Right forelimb (tissue), 1 donor: ENCODE results near the gene SUGCT.

Experiments
- DNase-seq: peaks from one replicate; pipeline ENCODE4 v3.0.0-alpha.2; 2018

The SUGCT gene

GRCh38 chr7:40419806-40420205 lies 285.0 kb downstream of the SUGCT start:
- no peak for DNase-seq

DNA sequence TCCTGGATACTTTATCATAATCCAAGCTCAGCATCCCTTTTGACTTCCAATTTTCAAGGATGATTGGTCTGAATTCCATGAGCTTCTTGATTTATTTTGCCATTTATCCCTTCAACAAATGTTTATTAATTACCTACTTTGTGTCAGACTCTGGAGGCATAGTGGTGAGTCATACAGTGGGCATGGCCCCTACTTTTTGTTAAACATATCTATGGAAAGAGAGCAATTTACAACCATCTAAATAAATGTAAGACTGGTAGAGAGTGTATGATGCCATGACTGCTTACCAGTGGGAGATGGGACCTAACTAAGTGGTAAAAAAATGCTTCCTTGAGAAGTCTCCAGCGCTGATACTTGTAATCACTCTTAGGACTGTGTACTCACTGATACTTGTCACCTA lies 286.6 kb downstream of the SUGCT start:
- DNase-seq: no peak

GRCh38 chr7:40425696-40426095 lies 290.9 kb downstream of the SUGCT start:
- DNase-seq: no peak

DNA sequence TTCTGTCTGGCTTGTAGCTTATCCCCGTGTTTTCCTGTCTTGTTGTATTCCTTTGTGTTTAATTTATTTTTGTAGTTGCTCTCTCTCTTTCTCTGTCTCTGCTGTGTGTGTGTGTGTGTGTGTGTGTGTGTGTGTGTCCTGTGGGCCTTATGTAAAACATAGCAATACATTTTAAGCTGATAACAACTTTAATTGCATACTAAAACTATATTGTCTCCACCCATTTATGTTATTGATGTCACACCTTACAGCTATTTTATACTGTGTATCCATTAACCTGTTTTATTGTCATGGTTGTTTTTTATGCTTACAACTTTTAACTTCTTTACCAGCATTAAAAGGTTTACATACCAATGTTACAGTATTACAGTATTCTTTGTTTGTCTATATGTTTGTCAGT lies 293.6 kb downstream of the SUGCT start:
- no peak for DNase-seq

DNA sequence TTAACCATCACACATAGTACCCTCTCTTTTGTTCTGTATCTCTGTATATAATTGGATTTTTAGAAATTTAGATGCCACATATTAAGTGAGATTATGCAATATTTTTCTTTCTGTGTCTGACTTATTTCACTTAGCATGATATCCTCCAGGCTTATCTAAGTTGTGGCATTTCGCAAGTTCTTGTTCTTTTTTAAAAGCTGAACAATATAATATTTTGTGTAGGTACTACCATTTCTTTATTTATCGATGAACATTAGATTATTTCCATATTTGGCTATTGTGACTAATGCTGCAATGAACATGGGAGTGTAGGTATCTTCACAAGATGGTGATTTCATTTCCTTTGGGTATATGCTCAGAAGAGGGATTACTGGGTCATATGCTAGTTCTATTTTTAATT lies 295.0 kb downstream of the SUGCT start:
- DNase-seq: no peak

GRCh38 chr7:40432046-40432445 lies 297.2 kb downstream of the SUGCT start:
- no peak for DNase-seq

DNA sequence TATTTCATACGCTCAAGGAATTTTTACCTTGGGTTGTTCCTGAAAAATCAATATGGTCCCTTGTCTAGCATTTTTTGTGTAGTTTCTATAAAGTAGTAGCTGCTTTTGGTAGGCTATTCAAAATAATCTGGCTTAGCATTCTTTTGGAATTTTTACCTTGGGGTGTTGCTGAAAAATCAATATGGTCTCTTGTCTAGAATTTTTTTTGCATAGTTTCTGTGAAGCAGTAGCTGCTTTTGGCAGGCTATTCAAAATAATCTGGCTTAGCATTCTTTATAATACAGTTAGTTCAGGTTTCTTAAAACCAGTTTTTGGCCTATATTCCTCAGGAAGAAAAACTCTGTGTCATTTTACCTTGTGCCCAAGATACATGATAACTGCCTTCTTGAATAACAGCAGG lies 301.9 kb downstream of the SUGCT start:
- no peak for DNase-seq

DNA sequence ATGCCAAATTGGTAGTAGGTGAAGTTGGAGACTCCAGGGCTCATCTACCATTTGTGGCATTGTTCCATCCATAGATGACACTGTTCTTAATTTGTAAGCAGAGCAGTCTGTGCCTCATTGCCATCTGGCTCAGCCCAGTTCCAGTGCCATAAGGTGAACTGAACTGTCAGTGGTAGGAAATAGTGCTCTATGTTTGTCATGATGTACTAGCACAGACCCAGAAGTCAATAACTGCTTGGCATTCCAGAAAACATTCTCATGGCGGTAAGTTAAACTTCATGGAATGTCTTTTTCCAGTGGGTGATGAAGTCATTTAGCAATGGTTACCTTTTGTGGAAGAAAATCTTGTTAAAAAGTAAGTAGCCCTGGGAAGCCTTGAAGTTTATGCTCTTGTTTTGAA lies 302.7 kb downstream of the SUGCT start:
- no peak for DNase-seq

- no peak for DNase-seq
Observed at GRCh38 chr7:40437936-40438634, 303.3 kb downstream of the SUGCT start.

DNA sequence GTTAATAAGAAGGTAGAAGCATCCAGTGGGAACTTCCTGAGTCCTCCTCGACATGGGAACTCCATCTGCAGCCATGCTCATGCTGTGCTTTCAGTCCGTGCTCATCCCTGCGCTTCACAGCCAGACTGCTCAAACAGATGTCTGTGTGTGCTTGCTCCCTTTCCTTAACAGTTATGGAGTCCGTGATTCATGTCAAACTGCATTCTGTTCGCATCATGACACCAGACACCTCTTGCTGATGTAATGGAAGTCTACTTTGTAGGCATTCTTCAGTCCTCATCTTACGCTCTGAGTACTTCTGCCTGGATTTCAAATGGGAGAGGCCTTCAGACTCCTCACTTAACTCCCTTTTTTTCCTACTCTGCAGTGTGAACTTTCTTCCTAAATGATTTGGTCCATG lies 304.9 kb downstream of the SUGCT start:
- DNase-seq: no peak

GRCh38 chr7:40447345-40447744 lies 312.5 kb downstream of the SUGCT start:
- DNase-seq: no peak

DNA sequence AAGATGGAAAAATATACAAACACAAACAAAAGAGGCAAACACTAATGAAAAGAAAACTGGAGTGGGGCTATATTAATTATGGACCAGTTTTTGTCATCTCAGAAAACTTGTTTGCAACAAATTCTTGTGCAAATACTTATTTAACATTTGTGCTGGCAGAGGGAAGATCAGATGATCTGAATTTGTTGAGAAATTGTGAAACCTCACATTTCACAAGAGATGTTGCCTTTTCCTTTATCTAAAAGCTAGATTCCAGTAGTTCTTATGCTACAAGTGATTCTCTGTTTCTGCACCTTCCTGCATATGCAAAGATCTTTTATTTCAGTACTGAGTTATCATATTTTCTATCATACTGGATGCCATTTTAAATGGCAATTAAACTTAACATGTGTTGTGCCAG lies 320.7 kb downstream of the SUGCT start:
- no peak for DNase-seq

DNA sequence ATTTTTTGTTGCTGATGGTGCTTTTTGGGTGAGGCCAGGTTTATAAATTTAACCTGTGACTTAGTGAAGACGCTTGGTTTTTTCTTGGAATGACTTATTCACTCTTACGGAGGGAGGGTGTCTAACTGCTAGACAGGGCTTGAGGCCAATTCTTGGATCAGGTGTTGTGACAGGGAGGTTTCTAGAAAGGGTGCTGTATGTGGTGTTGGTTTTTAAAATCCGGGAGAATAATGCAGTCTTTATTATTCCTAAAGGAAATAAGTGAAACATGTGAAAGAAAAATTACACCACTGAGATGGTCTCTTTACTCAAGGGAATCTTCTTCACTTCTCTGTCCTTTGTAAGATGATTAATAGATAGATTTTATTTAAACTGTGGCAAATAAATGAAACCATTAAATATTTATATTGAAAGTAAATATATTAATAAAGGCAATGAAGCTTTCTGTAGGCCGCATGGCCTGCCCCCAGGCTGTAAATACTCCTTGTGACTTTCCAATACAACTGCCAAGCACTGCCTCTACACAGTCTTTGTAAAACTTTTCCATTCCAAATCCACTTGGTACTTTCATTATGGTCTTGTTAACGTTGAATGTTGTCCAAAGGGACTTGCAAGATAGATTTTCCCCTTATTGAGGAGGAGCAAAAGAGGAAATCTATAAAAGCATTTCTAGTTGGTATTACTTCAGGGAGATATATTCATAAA lies 323.1 kb downstream of the SUGCT start:
- no peak for DNase-seq

GRCh38 chr7:40463446-40463845 lies 328.6 kb downstream of the SUGCT start:
- DNase-seq: peak; percentile 53

- no peak for DNase-seq
Observed at GRCh38 chr7:40468891-40469864, 334.4 kb downstream of the SUGCT start.

DNA sequence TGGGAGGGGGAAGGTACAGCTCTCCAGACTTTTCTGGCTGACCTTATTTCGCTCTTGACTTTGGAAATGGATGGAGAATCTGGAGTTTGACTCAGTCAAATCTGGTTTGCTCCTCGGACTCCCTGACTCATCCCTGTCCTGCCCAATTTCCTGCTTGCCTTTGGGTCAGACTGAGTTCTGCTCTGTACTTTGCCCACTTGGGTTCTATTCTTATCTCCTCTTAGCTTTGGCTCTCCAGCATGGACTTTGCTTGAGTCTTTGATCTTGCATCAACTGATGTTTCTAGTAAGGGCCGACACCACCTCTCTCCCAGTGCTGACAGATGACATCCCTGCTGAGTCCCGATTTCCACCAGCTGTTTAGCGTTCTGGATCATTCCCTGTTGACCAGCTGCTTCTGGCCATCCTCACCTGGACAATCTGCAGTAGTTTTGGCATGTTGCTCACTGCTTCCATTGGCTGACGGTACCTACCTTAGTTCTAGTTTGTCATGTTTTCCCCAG lies 335.3 kb downstream of the SUGCT start:
- DNase-seq: peak; percentile 52

- no peak for DNase-seq
Observed at GRCh38 chr7:40470817-40471216, 336.0 kb downstream of the SUGCT start.

DNA sequence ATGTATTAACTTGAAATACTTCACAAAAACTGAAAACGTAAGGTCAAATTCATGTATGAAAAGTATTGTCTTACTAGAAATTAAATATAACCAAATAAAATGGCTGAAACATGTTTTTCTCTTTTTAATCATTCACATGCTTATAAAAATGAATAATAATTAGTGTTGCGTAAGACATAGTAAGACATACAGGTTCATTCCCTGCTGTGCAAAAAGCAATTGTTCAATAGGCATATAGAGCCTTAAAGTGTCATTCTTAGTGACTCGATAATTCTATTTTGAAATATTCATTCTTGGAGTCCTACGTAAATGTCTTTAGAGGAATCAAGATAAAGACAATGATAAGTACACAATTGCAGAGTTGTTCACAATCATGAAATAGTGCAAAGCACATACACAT lies 337.1 kb downstream of the SUGCT start:
- no peak for DNase-seq

- DNase-seq: no peak
Observed at GRCh38 chr7:40474790-40475680, 340.2 kb downstream of the SUGCT start.

GRCh38 chr7:40475681-40475982 lies 340.8 kb downstream of the SUGCT start:
- DNase-seq: no peak

GRCh38 chr7:40477094-40477493 lies 342.3 kb downstream of the SUGCT start:
- DNase-seq: no peak

- no peak for DNase-seq
Observed at GRCh38 chr7:40482845-40483244, 348.0 kb downstream of the SUGCT start.
